HG02678 (cell line): ENCODE data around the gene NXN.
"Not testable (repeated sequence)": the region's sequence is repeated elsewhere in the genome, so short reads cannot be mapped to it uniquely, and the experiment has no call there.

ENCODE experiments used
- ATAC-seq: cut with Tn5 transposase; IDR thresholded peaks from one replicate; pipeline ENCODE4 v1.9.1; 2021; ENCODE audit warnings: mild to moderate bottlenecking, moderate library complexity; ENCODE audit not compliant: unreplicated experiment

Gene NXN

DNA sequence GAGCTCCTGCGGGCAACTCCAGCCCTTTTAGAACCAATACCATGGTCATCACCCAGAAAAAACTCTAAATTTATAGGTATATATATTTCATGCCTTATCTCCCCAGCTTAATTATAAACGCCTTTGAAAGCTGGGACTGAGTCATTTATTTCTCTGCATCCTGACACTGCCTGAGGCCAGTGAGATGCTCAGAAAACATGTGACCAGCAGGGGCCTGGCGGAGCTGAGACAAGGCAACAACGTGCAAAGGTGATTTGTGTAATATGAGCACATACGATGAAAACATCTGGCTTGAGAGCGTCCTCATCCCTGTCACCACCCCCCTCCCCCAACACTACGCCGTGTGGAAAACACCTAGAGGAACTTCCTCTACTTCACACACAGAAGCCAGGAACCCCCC, 22.7 kb downstream of the NXN start:
- ATAC-seq, result no peak

DNA sequence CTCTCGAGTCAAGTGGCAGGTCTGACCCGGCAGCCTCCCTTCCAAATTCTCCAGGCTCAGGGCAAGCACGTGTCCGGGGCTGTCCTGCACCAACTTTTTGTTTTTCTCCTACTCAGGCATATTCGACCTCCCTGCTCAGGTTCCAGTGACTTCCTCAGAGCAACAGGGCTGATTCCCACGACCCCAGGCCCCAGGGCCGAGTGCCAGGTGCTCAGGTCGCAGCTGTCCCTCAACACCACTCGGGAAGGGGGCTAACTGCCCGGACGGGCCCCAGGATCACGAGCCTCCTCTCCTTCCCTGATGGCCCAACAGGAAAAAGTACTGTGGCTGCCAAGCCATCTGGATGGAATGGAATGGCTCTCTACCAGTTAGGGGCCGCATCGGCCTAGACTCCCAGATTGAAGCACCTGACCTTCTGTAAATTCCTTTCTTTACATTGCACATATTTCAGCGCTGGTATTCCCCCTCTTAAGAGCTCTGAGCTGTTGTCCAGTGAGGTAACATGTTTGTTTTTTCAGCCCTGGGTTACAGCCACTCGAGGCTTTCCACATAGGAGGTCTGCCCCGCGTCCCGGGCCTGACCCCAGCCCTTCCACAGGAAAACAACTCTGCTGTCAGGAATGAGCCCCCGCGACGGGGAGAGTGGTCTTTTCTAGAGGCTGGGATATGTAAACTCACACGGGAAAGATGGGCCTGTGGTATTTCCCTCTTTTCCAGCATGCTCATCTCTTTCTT, 25.0 kb downstream of the NXN start:
- no peak for ATAC-seq

- no peak for ATAC-seq
These were observed 25.8 kb downstream of the NXN start for GRCh38 chr17:953767-954166.

DNA sequence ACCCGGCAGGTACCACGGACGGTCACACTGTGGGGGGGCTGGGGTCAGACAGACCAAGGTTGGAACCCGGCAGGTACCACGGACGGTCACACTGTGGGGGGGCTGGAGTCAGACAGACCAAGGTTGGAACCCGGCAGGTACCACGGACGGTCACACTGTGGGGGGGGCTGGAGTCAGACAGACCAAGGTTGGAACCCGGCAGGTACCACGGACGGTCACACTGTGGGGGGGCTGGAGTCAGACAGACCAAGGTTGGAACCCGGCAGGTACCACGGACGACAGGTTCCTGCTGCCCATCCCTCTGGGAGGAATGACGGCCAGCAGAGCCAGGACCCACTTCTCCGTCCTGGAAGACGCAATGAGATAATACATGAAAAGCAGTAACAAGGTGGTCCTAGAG, 27.0 kb downstream of the NXN start:
- ATAC-seq, result not testable (repeated sequence)

GRCh38 chr17:951325-952132, 28.0 kb downstream of the NXN start:
- no peak for ATAC-seq

- ATAC-seq, result no peak
These were observed 29.8 kb downstream of the NXN start for GRCh38 chr17:949623-950303.

- ATAC-seq, result no peak
These were observed 31.2 kb downstream of the NXN start for GRCh38 chr17:948284-948852.

DNA sequence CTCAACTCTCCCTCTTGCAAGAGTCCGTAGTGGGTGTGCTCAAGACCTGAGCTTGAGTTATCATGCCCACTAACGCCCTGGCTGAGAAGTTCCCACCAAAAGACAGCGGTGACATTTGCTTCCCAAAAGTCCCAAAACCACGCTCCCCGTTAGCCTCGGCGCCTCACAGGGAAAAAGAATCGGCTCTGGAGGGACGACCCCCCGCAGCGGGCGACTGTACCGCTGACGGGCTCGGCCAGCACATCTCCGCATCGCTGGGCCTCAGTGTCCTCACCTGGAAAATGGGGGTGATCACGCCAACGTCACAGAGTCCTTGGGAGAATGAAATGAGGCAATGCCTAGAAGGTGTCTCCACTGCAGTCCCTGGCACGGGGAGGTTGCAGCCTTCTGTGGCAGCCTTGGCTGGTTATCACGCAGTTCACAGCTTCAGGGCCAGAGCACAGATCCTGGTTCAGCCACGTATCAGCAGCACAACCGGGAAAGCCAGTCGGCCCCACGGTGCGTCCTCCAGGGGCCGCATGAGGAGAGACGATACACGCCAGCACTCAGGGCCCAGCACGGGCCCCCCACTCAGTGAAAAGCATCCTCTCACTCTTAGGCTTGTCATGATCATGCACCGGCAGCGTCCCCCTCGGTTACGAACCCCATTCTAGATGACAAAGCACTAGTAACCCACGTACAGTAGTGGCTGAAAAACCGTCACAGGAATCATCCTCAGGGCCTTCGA, 32.9 kb downstream of the NXN start:
- no peak for ATAC-seq

DNA sequence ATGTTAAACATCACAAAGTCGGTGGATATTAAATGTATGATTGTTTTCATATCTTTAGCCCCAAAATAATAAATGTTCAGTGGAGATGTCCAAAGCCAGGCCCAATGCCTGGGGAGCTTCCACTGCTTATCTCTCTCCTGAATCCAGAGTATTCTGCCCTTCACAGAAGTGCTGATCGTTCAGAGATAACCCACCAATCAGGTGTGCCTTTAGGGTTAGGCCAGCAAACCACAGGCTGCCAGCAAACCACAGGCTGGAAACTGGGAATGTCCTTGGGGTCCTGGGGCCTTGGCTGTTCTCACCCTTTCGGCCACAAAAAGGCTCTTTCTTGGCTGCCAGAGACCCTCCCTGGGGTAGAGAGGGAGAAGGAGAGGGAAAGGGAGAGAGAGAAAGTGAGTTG, 33.9 kb downstream of the NXN start:
- ATAC-seq, result no peak

GRCh38 chr17:944266-944826, 35.2 kb downstream of the NXN start:
- no peak for ATAC-seq

DNA sequence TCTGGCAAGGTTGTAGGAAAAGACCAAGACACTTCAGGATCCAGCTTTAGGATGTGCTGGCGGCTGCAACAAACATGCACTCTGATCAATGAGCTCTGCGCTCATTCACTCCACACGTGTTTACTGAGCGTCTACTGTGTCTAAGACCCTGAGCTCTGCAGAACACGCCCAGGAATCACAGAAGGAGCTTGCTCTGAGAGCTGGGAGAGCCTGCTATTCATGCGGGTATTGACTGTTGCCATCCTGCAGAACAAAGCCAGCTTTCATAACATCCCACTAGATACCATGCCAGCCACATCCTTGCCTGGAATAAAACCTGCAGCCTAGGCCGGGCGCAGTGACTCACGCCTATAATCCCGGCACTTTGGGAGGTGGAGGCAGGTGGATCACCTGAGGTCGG, 44.1 kb downstream of the NXN start:
- ATAC-seq, result no peak

- ATAC-seq, result no peak
These were observed 46.1 kb downstream of the NXN start for GRCh38 chr17:933312-934073.

GRCh38 chr17:930258-930657, 49.3 kb downstream of the NXN start:
- ATAC-seq, result no peak

DNA sequence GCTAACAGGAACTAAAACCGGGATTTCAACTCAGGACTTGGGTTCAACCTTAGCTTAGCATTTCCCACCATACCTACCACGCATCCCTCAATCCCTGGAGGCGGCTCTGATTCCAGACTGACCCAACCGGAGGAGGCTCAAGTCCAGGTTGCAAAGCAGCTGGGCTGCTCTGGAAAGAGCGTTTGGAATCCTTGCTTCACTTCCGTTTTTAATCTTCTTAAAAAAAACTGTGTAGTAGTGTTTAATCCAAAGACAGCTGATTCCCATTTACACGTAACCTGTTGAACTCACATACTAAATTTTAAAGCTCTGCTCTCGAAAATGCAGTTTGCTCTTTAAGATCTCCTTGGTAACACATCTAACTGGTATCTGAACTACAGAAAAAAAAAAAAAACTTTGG, 50.0 kb downstream of the NXN start:
- ATAC-seq, result no peak

DNA sequence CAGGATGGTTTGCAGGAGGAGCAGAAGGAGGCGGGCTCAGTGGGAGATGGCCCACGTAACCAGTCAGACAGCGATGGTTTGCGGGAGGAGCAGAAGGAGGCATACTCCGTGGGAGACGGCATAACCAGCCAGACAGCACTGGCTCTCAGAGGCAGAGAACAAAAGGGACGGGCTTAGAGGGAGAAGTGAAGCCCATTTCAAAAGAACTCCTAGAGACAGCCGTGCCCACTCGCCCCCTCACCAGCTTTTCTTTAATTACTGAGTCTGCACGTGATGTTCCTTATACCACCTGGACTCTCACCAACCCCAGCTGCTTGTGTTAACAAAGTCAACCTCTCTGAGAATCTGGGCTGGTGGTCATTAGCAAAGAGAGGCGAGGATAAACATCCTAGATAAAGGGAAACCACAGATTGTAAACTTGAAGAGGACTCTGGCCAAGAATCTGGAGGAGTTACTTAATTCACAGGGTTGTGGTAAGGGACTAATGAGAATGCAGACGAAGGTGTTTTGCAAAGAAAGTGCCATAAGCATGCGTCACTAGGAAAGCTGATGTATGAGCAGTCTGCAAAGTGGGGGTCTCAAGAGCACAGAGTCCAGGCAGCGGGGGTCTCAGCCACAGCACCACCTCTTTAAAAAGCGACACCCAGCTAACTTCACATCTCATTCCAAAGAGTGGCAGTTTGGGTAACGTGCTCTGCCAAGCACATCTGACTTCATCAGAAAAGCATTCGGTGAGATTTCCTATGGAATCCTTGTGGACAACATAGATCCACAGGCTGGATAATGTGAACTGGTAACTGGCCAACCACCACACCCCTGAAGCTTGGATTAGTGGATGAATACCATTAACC, 51.7 kb downstream of the NXN start:
- no peak for ATAC-seq

DNA sequence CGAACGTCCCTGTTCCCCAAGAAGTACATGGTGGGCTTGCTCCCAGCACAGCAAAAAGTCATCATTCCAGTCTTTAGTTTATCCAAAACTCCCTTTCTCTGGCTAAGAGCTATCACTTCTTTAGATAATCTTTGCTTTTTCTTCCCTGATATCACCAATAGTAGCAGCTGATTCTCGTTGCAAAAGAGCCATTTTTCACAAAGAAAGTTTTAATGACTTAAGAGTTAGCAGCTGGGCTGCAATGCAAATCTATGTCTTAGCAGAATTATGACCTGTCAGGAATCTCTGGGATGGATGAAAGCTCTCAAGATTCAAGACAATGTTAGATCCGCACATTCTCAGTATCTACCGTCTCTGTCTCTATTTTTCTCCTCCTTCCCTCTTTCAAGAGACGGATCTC, 53.8 kb downstream of the NXN start:
- ATAC-seq, result no peak

DNA sequence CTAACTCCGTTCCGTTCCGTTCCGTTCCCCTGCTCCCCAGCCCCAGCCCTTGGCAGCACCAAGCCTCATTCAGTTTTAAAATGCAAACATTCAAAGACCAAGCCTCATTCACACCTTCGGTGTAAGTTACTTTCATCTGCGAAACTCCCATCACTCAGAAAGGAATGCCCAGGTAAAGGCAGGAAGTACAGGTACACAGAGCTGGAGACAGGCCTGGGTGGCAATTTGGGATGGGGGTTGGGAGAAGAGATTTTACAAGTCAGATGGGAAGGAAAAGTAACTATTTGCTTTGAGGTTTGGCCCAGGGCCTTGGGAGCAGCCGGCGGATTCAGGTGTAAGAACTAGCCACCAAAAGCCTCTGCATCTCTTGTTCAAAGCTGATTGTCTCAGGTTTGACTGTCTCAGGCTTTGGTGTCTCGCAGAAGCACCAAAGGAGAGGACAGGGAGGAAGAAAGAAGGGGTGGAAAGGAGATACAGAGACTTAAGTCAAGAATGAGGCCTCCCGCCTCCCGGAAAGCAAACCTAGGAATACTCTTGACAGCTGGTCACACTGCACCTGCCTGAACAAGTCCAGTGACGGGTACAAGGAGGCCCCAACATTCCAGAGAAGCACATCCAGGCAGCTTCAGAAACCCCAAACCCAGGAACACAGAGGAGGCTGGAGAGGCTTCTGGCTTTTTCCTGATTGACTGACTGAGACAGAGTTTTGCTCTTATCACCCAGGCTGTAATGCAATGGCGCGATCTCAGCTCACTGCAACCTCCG, 54.7 kb downstream of the NXN start:
- ATAC-seq, result no peak

DNA sequence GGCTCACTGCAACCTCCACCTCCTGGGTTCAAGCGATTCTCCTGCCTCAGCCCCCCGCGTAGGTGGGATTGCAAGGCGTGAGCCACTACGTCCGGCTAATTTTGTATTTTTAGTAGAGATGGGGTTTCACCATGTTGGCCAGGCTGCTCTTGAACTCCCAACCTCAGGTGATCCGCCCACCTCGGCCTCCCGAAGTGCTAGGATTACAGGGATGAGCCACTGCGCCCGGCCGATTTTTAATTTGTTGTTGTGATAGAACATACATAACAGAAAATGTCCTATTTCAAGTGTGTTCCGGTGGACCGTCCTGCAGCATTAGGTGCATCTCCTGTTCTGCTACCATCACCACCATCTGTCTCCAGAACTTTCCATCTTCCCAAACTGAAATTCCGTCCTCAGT, 55.3 kb downstream of the NXN start:
- ATAC-seq, result not testable (repeated sequence)
